ENCODE measurements around the gene DPH2.

DPH2 gene

GRCh38 chr1:43947061-43947873 lies 22.5 kb upstream of the DPH2 start:
- Histone ChIP-seq H2BK120ac (ENCODE audit: insufficient read depth, low read length, poor library complexity) (peak overlapping the region; percentile 99), H3K14ac (ENCODE audit: low read length) (peak overlapping the region; percentile 67), H3K79me2 (ENCODE audit: control insufficient read depth, insufficient read depth, low read length, poor library complexity) (peaks cover 10% of the 10 kb centered on the region), H3K79me1 (ENCODE audit: low read length) (peaks cover 9% of the 10 kb centered on the region), H3K36me3 (ENCODE audit: control insufficient read depth in 1 of 2, insufficient read depth in 2 of 2, low read length in 2 of 2) (peaks cover 6 to 7% of the 10 kb centered on the region in 2 experiments), H3K4me3 (ENCODE audit: low read depth, low read length) (peak overlapping the region; percentile 80), H4K12ac (ENCODE audit: low read depth, low read length) (peak overlapping the region; percentile 96), H4K91ac (ENCODE audit: low read depth, low read length) (peak overlapping the region; percentile 99), H3K9me3 (ENCODE audit: insufficient read depth, low read depth, low read length) (no peaks in the 10 kb centered on the region), H2AFZ (ENCODE audit: insufficient read depth, low read length, poor library complexity) (peak overlapping the region; percentile 76), H2BK12ac (ENCODE audit: low read length) (no peak overlapping the region), H3K4me2 (ENCODE audit: low read length) (peak overlapping the region; percentile 88), H3K4ac (ENCODE audit: low read depth, low read length) (peak overlapping the region; percentile 37), H4K8ac (ENCODE audit: low read depth, low read length) (peak overlapping the region; percentile 99), H3K27me3 (ENCODE audit: insufficient read depth, low read length) (no peaks in the 10 kb centered on the region), H3K27ac (ENCODE audit: low read depth, low read length) (peak overlapping the region; percentile 70), H2AK5ac (ENCODE audit: low read length) (peak overlapping the region; percentile 51), H3K23ac (ENCODE audit: low read length) (no peak overlapping the region), H2BK5ac (ENCODE audit: low read depth, low read length, poor library complexity) (peak overlapping the region; percentile 99), H3K18ac (ENCODE audit: low read length) (peak overlapping the region; percentile 53), H3K9ac (ENCODE audit: low read length) (peak overlapping the region; percentile 61), H3K4me1 (ENCODE audit: control insufficient read depth in 1 of 2, insufficient read depth in 2 of 2, low read length in 2 of 2) (peaks cover 11 to 18% of the 10 kb centered on the region in 2 experiments)
- WGBS (ENCODE audit: extremely low coverage, insufficient coverage, insufficient read length), result no CpG with 5 or more reads among the region's 27 CpGs
- DNase-seq, result no peak

- peak overlapping the region; percentile 13 for H2AFZ ChIP-seq (ENCODE audit: insufficient read depth, low read length, poor library complexity)
- H3K4ac ChIP-seq (ENCODE audit: low read depth, low read length), result no peak overlapping the region
- peaks cover 11 to 18% of the 10 kb centered on the region in 2 experiments for H3K4me1 ChIP-seq (ENCODE audit: control insufficient read depth in 1 of 2, insufficient read depth in 2 of 2, low read length in 2 of 2)
- no peak overlapping the region for H3K27ac ChIP-seq (ENCODE audit: low read depth, low read length)
- H3K18ac ChIP-seq (ENCODE audit: low read length), result no peak overlapping the region
- H2BK12ac ChIP-seq (ENCODE audit: low read length), result no peak overlapping the region
- no peak overlapping the region for H2BK5ac ChIP-seq (ENCODE audit: low read depth, low read length, poor library complexity)
- no CpG with 5 or more reads among the region's 3 CpGs for WGBS (ENCODE audit: extremely low coverage, insufficient coverage, insufficient read length)
- H3K79me2 ChIP-seq (ENCODE audit: control insufficient read depth, insufficient read depth, low read length, poor library complexity), result peaks cover 10% of the 10 kb centered on the region
- H3K23ac ChIP-seq (ENCODE audit: low read length), result no peak overlapping the region
- DNase-seq, result no peak
- no peak overlapping the region for H2BK120ac ChIP-seq (ENCODE audit: insufficient read depth, low read length, poor library complexity)
- H3K9ac ChIP-seq (ENCODE audit: low read length), result no peak overlapping the region
- H4K91ac ChIP-seq (ENCODE audit: low read depth, low read length), result no peak overlapping the region
- no peak overlapping the region for H4K12ac ChIP-seq (ENCODE audit: low read depth, low read length)
- peak overlapping the region; percentile 88 for H3K4me2 ChIP-seq (ENCODE audit: low read length)
- no peaks in the 10 kb centered on the region for H3K9me3 ChIP-seq (ENCODE audit: insufficient read depth, low read depth, low read length)
- no peak overlapping the region for H4K8ac ChIP-seq (ENCODE audit: low read depth, low read length)
- H3K4me3 ChIP-seq (ENCODE audit: low read depth, low read length), result no peak overlapping the region
- H2AK5ac ChIP-seq (ENCODE audit: low read length), result no peak overlapping the region
- no peaks in the 10 kb centered on the region for H3K27me3 ChIP-seq (ENCODE audit: insufficient read depth, low read length)
- H3K79me1 ChIP-seq (ENCODE audit: low read length), result peaks cover 9% of the 10 kb centered on the region
- peaks cover 6 to 7% of the 10 kb centered on the region in 2 experiments for H3K36me3 ChIP-seq (ENCODE audit: control insufficient read depth in 1 of 2, insufficient read depth in 2 of 2, low read length in 2 of 2)
- no peak overlapping the region for H3K14ac ChIP-seq (ENCODE audit: low read length)
Measured at GRCh38 chr1:43947874-43948437, 21.9 kb upstream of the DPH2 start.

GRCh38 chr1:43949678-43950077 lies 20.1 kb upstream of the DPH2 start:
- Histone ChIP-seq H2BK5ac (ENCODE audit: low read depth, low read length, poor library complexity) (no peak overlapping the region), H3K9ac (ENCODE audit: low read length) (no peak overlapping the region), H3K4ac (ENCODE audit: low read depth, low read length) (no peak overlapping the region), H3K4me1 (ENCODE audit: control insufficient read depth in 1 of 2, insufficient read depth in 2 of 2, low read length in 2 of 2) (peaks cover 11 to 18% of the 10 kb centered on the region in 2 experiments), H3K79me1 (ENCODE audit: low read length) (peaks cover 9% of the 10 kb centered on the region), H3K4me2 (ENCODE audit: low read length) (no peak overlapping the region), H3K36me3 (ENCODE audit: control insufficient read depth in 1 of 2, insufficient read depth in 2 of 2, low read length in 2 of 2) (peaks cover 6 to 7% of the 10 kb centered on the region in 2 experiments), H4K8ac (ENCODE audit: low read depth, low read length) (no peak overlapping the region), H2AFZ (ENCODE audit: insufficient read depth, low read length, poor library complexity) (no peak overlapping the region), H3K27me3 (ENCODE audit: insufficient read depth, low read length) (no peaks in the 10 kb centered on the region), H4K12ac (ENCODE audit: low read depth, low read length) (no peak overlapping the region), H2BK12ac (ENCODE audit: low read length) (no peak overlapping the region), H4K91ac (ENCODE audit: low read depth, low read length) (no peak overlapping the region), H3K9me3 (ENCODE audit: insufficient read depth, low read depth, low read length) (no peaks in the 10 kb centered on the region), H3K79me2 (ENCODE audit: control insufficient read depth, insufficient read depth, low read length, poor library complexity) (peaks cover 10% of the 10 kb centered on the region), H3K14ac (ENCODE audit: low read length) (no peak overlapping the region), H2BK120ac (ENCODE audit: insufficient read depth, low read length, poor library complexity) (no peak overlapping the region), H3K27ac (ENCODE audit: low read depth, low read length) (no peak overlapping the region), H3K18ac (ENCODE audit: low read length) (no peak overlapping the region), H2AK5ac (ENCODE audit: low read length) (no peak overlapping the region), H3K23ac (ENCODE audit: low read length) (no peak overlapping the region), H3K4me3 (ENCODE audit: low read depth, low read length) (no peak overlapping the region)
- no CpG with 5 or more reads among the region's 13 CpGs for WGBS (ENCODE audit: extremely low coverage, insufficient coverage, insufficient read length)
- no peak for DNase-seq

GRCh38 chr1:43951021-43951985 lies 18.5 kb upstream of the DPH2 start:
- peaks cover 11 to 18% of the 10 kb centered on the region in 2 experiments for H3K4me1 ChIP-seq (ENCODE audit: control insufficient read depth in 1 of 2, insufficient read depth in 2 of 2, low read length in 2 of 2)
- no peaks in the 10 kb centered on the region for H3K27me3 ChIP-seq (ENCODE audit: insufficient read depth, low read length)
- H2BK120ac ChIP-seq (ENCODE audit: insufficient read depth, low read length, poor library complexity), result no peak overlapping the region
- no peaks in the 10 kb centered on the region for H3K9me3 ChIP-seq (ENCODE audit: insufficient read depth, low read depth, low read length)
- peaks cover 9% of the 10 kb centered on the region for H3K79me2 ChIP-seq (ENCODE audit: control insufficient read depth, insufficient read depth, low read length, poor library complexity)
- no peak overlapping the region for H3K27ac ChIP-seq (ENCODE audit: low read depth, low read length)
- no peak overlapping the region for H2BK12ac ChIP-seq (ENCODE audit: low read length)
- H4K8ac ChIP-seq (ENCODE audit: low read depth, low read length), result no peak overlapping the region
- WGBS (ENCODE audit: extremely low coverage, insufficient coverage, insufficient read length), result no CpG with 5 or more reads among the region's 4 CpGs
- H3K36me3 ChIP-seq (ENCODE audit: control insufficient read depth in 1 of 2, insufficient read depth in 2 of 2, low read length in 2 of 2), result peaks cover 7 to 8% of the 10 kb centered on the region in 2 experiments
- H4K12ac ChIP-seq (ENCODE audit: low read depth, low read length), result no peak overlapping the region
- H2BK5ac ChIP-seq (ENCODE audit: low read depth, low read length, poor library complexity), result no peak overlapping the region
- H3K14ac ChIP-seq (ENCODE audit: low read length), result no peak overlapping the region
- no peak overlapping the region for H3K18ac ChIP-seq (ENCODE audit: low read length)
- H2AK5ac ChIP-seq (ENCODE audit: low read length), result no peak overlapping the region
- H3K23ac ChIP-seq (ENCODE audit: low read length), result no peak overlapping the region
- H3K9ac ChIP-seq (ENCODE audit: low read length), result no peak overlapping the region
- no peak overlapping the region for H3K4me3 ChIP-seq (ENCODE audit: low read depth, low read length)
- H3K4me2 ChIP-seq (ENCODE audit: low read length), result no peak overlapping the region
- H3K4ac ChIP-seq (ENCODE audit: low read depth, low read length), result no peak overlapping the region
- peaks cover 7% of the 10 kb centered on the region for H3K79me1 ChIP-seq (ENCODE audit: low read length)
- no peak for DNase-seq
- H4K91ac ChIP-seq (ENCODE audit: low read depth, low read length), result no peak overlapping the region
- H2AFZ ChIP-seq (ENCODE audit: insufficient read depth, low read length, poor library complexity), result no peak overlapping the region

Measured in trophoblast cell (in vitro differentiated cells and primary cell).